CD4-positive, alpha-beta T cell treated with Interferon alpha-2 for 1 hour (primary cell): Measurements from ENCODE around the gene UBE2A.
A peak's percentile ranks its signal among the peaks of the same experiment; 100 is the strongest.

Source experiments
- DNase-seq, 2 donors: peaks; one replicate each; pipeline ENCODE4 v3.0.0-alpha.2; 2020 to 2022

The UBE2A gene

GRCh38 chrX:119614776-119615175 lies 40.4 kb downstream of the UBE2A start:
- DNase-seq = no peak

GRCh38 chrX:119617517-119618164 lies 43.3 kb downstream of the UBE2A start:
- DNase-seq = peak in 1 of 2 donors; percentile 66

DNA sequence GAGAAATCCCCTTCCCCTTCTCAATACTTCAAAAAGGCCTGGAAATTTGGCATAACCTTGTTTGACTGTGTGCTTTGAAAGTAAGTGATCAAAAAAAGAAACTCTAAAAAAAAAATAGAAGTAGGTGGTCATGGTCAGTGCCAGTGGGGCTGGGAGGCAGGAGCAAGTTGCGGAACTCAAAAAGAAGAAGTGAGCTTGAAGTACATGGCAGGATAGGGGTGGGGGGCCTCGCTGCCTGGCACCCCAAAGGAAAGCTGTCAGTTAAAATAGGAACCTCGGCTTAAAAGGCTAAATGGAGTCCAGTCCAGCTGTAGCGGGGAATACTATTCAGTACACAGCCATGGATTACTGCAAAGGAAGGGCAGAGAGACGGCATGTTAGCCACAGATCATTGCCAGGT lies 44.1 kb downstream of the UBE2A start:
- peak in 1 of 2 donors; percentile 59 for DNase-seq

- DNase-seq = no peak
Observed at GRCh38 chrX:119622356-119623232, 48.2 kb downstream of the UBE2A start.

DNA sequence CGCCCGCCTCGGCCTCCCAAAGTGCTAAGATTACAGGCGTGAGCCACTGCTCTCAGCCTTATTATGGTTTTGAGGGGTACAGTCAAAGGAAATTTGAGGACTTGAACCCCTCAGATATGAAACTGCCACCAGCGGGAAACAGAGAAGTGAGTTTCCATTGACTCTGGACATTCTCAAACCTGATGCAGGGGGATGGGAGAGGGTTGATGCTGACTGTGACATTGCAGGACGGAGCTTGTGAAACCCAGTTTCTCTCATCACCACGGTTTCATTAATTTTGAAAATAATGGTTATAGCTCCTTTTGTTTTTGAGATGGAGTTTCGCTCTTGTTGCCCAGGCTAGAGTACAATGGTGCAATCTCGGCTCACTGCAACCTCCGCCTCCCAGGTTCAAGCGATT lies 50.1 kb downstream of the UBE2A start:
- DNase-seq = no peak

- DNase-seq = no peak
Observed at GRCh38 chrX:119624951-119625668, 50.7 kb downstream of the UBE2A start.

- no peak for DNase-seq
Observed at GRCh38 chrX:119625843-119626242, 51.5 kb downstream of the UBE2A start.
